ENCODE results near the gene SHD. TPM values are rescaled to one million over a fixed set of nuclear protein-coding genes. Genes with fewer than 3 reads are reported as not detected.

Gene SHD
- total and polyA plus RNA-seq, 2 of the 4 experiments (the other 2 are of a cell fraction): not detected

- H4K5ac ChIP-seq (ENCODE audit: low read depth, low read length): no peak overlapping the region
- BruUV-seq (replicated peaks): no TSS peak
These were observed 22.6 kb downstream of the SHD start for GRCh38 chr19:4301590-4302242.

More at GRCh38 chr19:4301590-4302242, 22.6 kb downstream of the SHD start:
- Histone ChIP-seq H3K9ac (ENCODE audit: low read depth, low read length) (no peak overlapping the region), H2AFZ (replicated peaks; ENCODE audit: low read length, poor library complexity) (peak overlapping the region; percentile 41), H3K18ac (ENCODE audit: low read depth, low read length) (no peak overlapping the region), H3K27me3 (ENCODE audit: control insufficient read depth, insufficient read depth, low read length) (no peaks in the 10 kb centered on the region; the same call in 1 of the 2 replicates), H3K79me1 (ENCODE audit: low read depth in 1 of 2, low read length in 2 of 2) (peaks cover 0 to 3% of the 10 kb centered on the region in 2 experiments; a peak in 1 of 4 replicates), H3K4me1 (ENCODE audit: control insufficient read depth, insufficient read depth, low read length) (no peaks in the 10 kb centered on the region), H3K4me2 (ENCODE audit: low read depth, low read length) (no peak overlapping the region), H3K9me3 (ENCODE audit: control insufficient read depth, insufficient read depth, low read length) (no peaks in the 10 kb centered on the region), H3K4me3 (ENCODE audit: insufficient read depth, low read depth, low read length) (no peak overlapping the region), H2BK120ac (ENCODE audit: low read depth, low read length) (no peak overlapping the region), H3K27ac (ENCODE audit: insufficient read depth, low read length) (no peak overlapping the region), H3K4ac (ENCODE audit: low read depth, low read length) (no peak overlapping the region), H3K56ac (ENCODE audit: extremely low read depth, insufficient read depth, low read length) (no peak overlapping the region), H3K9me1 (ENCODE audit: insufficient read depth, low read length) (peaks cover 6% of the 10 kb centered on the region; the same call in 1 of the 2 replicates), H4K91ac (ENCODE audit: insufficient read depth, low read depth, low read length) (no peak overlapping the region), H2AK9ac (replicated peaks; ENCODE audit: low read depth, low read length, poor library complexity) (no peak overlapping the region), H3K23ac (ENCODE audit: low read depth, low read length) (no peak overlapping the region), H4K20me1 (ENCODE audit: insufficient read depth, low read length) (no peaks in the 10 kb centered on the region), H2BK20ac (ENCODE audit: low read depth, low read length) (no peak overlapping the region), H4K8ac (ENCODE audit: low read depth in 2 of 2, low read length in 2 of 2) (no peak overlapping the region), H3K14ac (replicated peaks; ENCODE audit: low read depth, low read length) (no peak overlapping the region), H2BK15ac (ENCODE audit: low read depth, low read length) (no peak overlapping the region), H3K36me3 (ENCODE audit: control insufficient read depth, insufficient read depth, low read length) (no peaks in the 10 kb centered on the region), H2AK5ac (ENCODE audit: low read depth, low read length) (no peak overlapping the region), H2BK5ac (ENCODE audit: low read depth, low read length, poor library complexity, severe bottlenecking) (no peak overlapping the region)
- TF ChIP-seq NFE2L2 (IDR thresholded peaks at IDR 0.05; ENCODE audit: low read depth, low read length) (no peak), MXI1 (IDR thresholded peaks at IDR 0.05; ENCODE audit: borderline replicate concordance, low read depth, low read length) (no peak), FOS (IDR thresholded peaks at IDR 0.05; ENCODE audit: low read depth, low read length) (no peak), ELK1 (IDR thresholded peaks at IDR 0.05; ENCODE audit: borderline replicate concordance, low read depth, low read length) (no peak), RAD21 (IDR thresholded peaks at IDR 0.05; ENCODE audit: low read length) (no peak), SMC3 (IDR thresholded peaks at IDR 0.05; ENCODE audit: low read depth, low read length) (no peak), MAZ (IDR thresholded peaks at IDR 0.05; ENCODE audit: borderline replicate concordance, low read depth, low read length) (no peak)
- DNase-seq (no peak), ATAC-seq (ENCODE audit: low read depth) (no peak)
- POLR2A ChIA-PET (ENCODE audit: unreplicated experiment): no interaction called here
- in situ Hi-C loops (cut with MboI; ENCODE audit: low sequenced_read_pairs): no loop called here
- intact Hi-C loops (cut with micrococcal nuclease): no loop called here
- dilution Hi-C loops (cut with HindIII; ENCODE audit: low sequenced_read_pairs, unreplicated experiment): no loop called here
- 51% methylated on average over 3 of the region's 13 CpGs; no CpG with 5 or more reads in 1 of the 2 experiments for WGBS, 2 experiments (ENCODE audit: extremely low coverage in 2 of 2, insufficient read length in 1 of 2)
- CTCF ChIA-PET: no interaction called here
